ENCODE results near the gene SPOUT1. TPM values are rescaled to one million over a fixed set of nuclear protein-coding genes. Genes with fewer than 3 reads are reported as not detected.
"Not testable (repeated sequence)": the region's sequence is repeated elsewhere in the genome, so short reads cannot be mapped to it uniquely, and the experiment has no call there.

SPOUT1 gene
- total RNA-seq, 1 donor from 2014 or later: 18.2 TPM

- no peak for DNase-seq (ENCODE audit: low read depth)
Measured at GRCh38 chr9:128809831-128810230, 19.8 kb downstream of the SPOUT1 start.

DNA sequence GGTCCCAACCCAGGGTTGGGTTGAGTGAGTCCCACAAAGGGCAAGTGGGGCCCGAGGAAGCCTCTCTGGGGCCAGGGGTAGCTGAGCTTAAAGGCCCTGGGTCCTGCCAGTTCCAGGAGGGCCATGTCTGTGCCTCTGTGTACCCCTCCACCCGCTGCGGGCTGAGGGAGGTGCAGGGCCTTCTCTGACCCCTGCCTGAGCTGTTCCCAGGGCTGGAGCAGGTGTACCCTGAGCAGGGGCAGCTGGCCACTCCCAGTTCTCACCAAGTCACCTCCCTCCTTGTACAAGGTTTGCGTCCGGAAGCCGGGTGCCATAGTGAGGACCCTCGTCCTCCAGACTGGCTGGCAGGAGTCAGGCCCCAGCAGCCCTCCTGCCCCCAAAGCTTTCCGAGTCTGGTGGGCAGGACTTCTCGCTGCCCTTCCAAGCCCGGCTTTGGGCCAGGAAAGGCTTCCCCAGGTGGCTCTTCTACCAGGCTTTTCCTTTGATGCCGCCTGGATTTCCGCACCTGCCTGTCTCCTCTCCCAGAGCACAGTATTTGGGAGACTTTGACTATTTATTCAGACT is 20.5 kb downstream of the SPOUT1 start:
- no peak for DNase-seq (ENCODE audit: low read depth)

DNA sequence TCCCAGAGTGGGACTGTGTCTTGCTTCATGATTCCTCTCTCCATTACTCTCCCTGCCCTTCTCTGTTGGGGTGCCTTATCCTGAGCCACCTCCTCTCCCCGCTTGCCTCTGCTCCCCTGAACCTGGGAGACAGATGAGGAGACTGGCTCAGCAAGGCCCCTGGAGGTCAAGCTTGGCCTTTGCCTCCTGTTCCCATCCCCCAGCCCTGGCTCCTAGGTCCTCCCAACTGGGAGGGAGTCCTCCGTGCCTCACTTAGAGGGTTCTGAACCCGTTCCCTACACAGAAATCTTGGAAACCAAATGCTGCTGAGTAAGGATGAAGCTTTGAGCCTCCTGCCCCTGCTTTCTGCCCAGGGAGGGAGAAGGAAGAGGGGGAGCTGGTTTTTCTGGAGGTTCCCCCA is 21.1 kb downstream of the SPOUT1 start:
- no peak for DNase-seq (ENCODE audit: low read depth)

GRCh38 chr9:128807827-128808226 is 21.8 kb downstream of the SPOUT1 start:
- DNase-seq (ENCODE audit: low read depth): no peak

GRCh38 chr9:128805661-128806060 is 23.9 kb downstream of the SPOUT1 start:
- DNase-seq (ENCODE audit: low read depth): no peak

DNA sequence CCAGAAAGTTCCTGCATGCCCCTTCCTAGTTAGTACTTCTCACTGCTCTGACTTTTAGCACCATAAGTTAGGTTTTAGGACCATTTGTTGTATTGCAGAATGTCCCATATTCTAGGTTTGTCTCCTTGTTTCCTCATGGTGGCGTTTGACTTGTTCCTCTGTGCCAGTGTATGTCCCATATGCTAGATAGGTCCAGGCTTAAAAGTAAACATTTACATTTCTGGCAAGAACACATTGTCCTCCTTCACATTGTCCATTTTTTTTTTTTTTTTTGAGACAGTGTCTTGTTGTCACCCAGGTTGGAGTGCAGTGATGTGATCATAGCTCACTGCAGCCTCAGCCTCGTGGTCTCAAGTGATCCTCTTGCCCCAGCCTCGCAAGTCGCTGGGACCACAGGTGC is 27.1 kb downstream of the SPOUT1 start:
- no peak for DNase-seq (ENCODE audit: low read depth)

DNA sequence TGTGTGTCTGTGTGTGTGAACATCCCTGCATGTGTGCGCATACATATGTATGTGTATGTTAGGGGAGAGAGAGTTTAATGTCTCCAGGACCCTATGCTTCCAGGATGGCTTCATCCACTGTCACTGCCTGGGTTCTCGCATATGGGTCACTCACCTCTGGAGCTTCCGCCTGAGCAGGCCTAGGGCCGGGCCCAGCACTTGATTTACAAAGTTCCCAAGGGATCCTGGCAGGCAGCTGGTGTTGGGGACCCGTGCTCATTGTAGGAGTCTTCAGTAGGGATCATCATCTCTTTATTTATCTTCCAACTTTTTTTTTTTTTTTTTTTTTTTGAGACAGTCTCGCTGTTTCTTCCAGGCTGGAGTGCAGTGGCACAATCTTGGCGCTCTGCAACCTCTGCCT is 29.5 kb downstream of the SPOUT1 start:
- no peak for DNase-seq (ENCODE audit: low read depth)

DNA sequence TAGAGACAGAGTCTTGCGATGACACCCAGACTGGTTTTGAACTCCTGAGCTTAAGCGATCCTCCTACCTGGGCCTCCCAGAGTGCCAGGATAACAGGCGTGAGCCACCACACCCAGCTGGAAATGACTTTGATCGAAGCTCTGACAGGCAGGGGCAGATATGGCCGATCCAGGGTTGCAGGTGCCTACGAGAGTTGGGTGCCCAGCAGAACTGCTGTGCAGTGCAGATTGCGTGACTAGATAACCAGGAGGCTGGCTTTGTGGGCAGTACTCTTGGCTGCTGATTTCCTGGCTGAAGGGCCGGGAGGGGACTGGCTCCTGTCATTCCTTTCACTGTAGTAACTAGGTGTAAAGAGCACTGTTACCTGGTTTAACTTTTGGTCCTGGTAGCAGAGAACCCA is 30.7 kb downstream of the SPOUT1 start:
- no peak for DNase-seq (ENCODE audit: low read depth)

GRCh38 chr9:128794961-128795360 is 34.6 kb downstream of the SPOUT1 start:
- DNase-seq (ENCODE audit: low read depth): not testable (repeated sequence)

GRCh38 chr9:128792978-128793686 is 36.5 kb downstream of the SPOUT1 start:
- no peak for DNase-seq (ENCODE audit: low read depth)

DNA sequence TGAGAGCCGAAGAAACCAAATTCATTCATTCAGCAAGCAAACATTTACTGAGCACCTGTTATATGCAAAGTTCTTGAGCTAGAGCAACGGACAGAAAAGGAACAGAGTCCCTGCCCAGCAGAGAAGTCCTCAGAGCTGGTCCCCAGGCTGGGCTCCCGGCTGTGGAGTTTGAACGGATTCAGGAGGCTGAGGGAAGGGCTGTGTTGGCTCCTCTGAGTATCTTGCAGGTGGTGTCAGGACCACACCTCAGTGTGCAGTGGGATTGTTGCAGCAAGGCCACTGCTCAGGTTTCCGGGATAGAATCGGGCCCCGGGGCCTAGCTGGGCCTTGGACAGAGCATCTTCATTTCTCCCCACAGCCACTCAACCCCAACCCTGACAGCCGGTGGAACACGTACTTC is 37.5 kb downstream of the SPOUT1 start:
- DNase-seq (ENCODE audit: low read depth): no peak

DNA sequence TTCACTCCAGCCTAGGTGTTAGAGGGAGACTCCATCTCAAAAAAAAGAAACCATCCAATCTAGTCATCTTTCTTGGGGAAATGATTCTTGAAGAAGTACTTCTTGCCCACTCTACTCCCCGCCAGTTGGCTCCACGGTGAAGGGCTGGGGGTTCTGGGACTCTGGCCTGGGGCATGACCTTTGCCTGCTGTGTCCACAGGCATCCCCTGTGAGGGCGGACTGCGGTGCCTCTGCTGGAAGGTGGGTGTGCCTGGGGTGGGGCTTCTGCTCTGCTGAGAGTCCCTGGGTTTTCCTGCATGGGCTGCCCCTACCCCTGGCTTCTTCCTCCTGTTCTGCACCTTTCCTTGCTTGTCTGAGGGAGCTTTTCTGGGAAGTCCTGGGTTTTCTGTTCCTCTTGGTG is 39.1 kb downstream of the SPOUT1 start:
- no peak for DNase-seq (ENCODE audit: low read depth)

GRCh38 chr9:128788445-128788844 is 41.1 kb downstream of the SPOUT1 start:
- no peak for DNase-seq (ENCODE audit: low read depth)

- DNase-seq (ENCODE audit: low read depth): no peak
Measured at GRCh38 chr9:128787659-128788058, 41.9 kb downstream of the SPOUT1 start.

- no peak for DNase-seq (ENCODE audit: low read depth)
Measured at GRCh38 chr9:128786681-128787601, 42.7 kb downstream of the SPOUT1 start, which contains the start of gene TBC1D13. Gene TBC1D13, plus strand, starts transcription at chr9:128787253. Its CDS starts 101 bp downstream, at chr9:128787354.

GRCh38 chr9:128785427-128785826 is 44.2 kb downstream of the SPOUT1 start:
- DNase-seq (ENCODE audit: low read depth): no peak

DNA sequence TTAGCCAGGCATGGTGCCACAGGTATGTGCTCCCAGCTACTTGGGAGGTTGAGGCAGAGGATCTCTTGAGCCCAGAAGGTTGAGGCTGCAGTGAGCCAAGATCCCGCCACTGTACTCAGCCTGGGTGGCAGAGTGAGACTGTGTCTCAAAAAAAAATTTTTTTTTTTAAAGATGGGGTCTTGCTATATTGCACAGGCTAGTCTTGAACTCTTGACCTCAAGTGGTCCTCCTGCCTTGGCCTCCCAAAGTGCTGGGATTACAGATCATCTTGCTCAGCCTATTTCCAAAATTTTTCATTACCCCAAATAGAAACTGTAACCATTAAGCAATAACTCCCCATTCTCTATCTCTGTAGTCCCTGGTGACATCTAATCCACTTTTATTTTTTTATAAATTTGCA is 46.9 kb downstream of the SPOUT1 start:
- DNase-seq (ENCODE audit: low read depth): no peak

GRCh38 chr9:128781187-128782070 is 48.2 kb downstream of the SPOUT1 start:
- DNase-seq (ENCODE audit: low read depth): no peak

- DNase-seq (ENCODE audit: low read depth): not testable (repeated sequence)
Measured at GRCh38 chr9:128780093-128780492, 49.5 kb downstream of the SPOUT1 start.

DNA sequence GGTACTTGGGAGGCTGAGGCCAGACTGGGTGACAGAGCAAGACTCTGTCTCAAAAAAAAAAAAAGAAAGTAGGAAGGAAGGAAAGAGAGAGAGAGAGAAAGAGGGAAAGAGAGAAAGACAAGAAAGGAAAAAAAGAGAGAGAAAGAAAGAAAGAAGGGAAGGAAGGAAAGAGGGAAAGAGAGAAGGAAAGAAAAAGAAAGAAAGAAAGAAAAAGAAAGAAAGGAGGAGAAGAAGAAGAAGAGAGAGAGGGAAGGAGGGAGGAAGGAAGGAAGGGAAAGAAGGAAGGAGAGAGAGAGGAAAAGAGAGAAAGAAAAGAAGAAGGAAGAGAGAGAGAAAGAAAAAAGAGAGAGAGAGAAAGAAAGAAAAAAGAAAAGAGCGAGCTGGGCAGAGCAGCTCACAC is 54.8 kb downstream of the SPOUT1 start:
- no peak for DNase-seq (ENCODE audit: low read depth)

DNA sequence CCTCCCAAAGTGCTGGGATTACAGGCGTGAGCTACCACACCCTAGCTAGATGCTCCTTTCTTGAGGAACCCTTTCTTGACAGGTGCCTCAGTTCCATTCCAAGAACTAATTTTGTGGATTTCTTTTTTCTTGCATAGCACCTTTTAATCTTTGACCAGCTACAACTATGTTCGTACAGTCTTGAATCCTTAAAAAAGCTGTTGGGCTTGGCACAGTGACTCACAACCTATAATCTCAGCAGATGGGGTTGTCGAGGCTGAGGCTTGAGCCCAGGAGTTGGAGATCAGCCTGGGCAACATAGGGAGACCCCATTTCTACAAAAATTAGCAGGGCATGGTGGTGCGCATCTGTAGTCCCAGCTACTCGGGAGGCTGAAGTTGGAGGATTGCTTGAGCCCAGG is 56.5 kb downstream of the SPOUT1 start:
- no peak for DNase-seq (ENCODE audit: low read depth)

All from renal cortical epithelial cell (primary cell).